ENCODE results near the gene TCEAL9. TPM values are rescaled to one million over a fixed set of nuclear protein-coding genes. Genes with fewer than 3 reads are reported as not detected.

TCEAL9 gene
- total RNA-seq, 6 experiments from 2014 or later = 2.5 to 14.3 (median 9.1) TPM

GRCh38 chrX:103329991-103330390, 26.3 kb upstream of the TCEAL9 start, which contains the start of gene TCEAL7:
Gene TCEAL7 (plus strand): TSS chrX:103330239. CDS start chrX:103331404, 1,165 bp downstream.
- H3K27me3 ChIP-seq = no peaks in the 10 kb centered on the region
- H3K27ac ChIP-seq = no peak within 1 kb of the TSS
- ATAC-seq (no peak), DNase-seq (no peak)
- no peaks in the 10 kb centered on the region for H3K36me3 ChIP-seq
- H3K9me3 ChIP-seq = no peaks in the 10 kb centered on the region
- WGBS (ENCODE audit: insufficient coverage, low coverage, low lambda C conversion rate, missing lambda C conversion rate) = 48% methylated on average over 5 of the region's 11 CpGs
- TF ChIP-seq POLR2A (IDR thresholded peaks at IDR 0.05) (no peak), CTCF (IDR thresholded peaks at IDR 0.05) (no peak)
- no peaks in the 10 kb centered on the region for H3K4me1 ChIP-seq
- intact Hi-C loops (cut with DNase I) = no loop called here
- H3K4me3 ChIP-seq = no peak within 1 kb of the TSS

GRCh38 chrX:103330681-103331288, 25.5 kb upstream of the TCEAL9 start:
- Histone ChIP-seq H3K36me3 (no peaks in the 10 kb centered on the region), H3K4me3 (no peak overlapping the region), H3K9me3 (no peaks in the 10 kb centered on the region), H3K27me3 (no peaks in the 10 kb centered on the region), H3K4me1 (no peaks in the 10 kb centered on the region), H3K27ac (no peak overlapping the region)
- DNase-seq = no peak
- intact Hi-C loops (cut with DNase I) = no loop called here
- TF ChIP-seq CTCF (IDR thresholded peaks at IDR 0.05) = no peak
- TF ChIP-seq POLR2A (IDR thresholded peaks at IDR 0.05) = no peak
- 34% methylated on average over 21 of the region's 21 CpGs for WGBS (ENCODE audit: insufficient coverage, low coverage, low lambda C conversion rate, missing lambda C conversion rate)
- ATAC-seq = no peak

- 40% methylated on average over 3 of the region's 3 CpGs for WGBS (ENCODE audit: insufficient coverage, low coverage, low lambda C conversion rate, missing lambda C conversion rate)
- H3K4me3 ChIP-seq = no peak overlapping the region
- no peaks in the 10 kb centered on the region for H3K9me3 ChIP-seq
- no peaks in the 10 kb centered on the region for H3K36me3 ChIP-seq
- intact Hi-C loops (cut with DNase I) = no loop called here
- H3K27ac ChIP-seq = no peak overlapping the region
- H3K27me3 ChIP-seq = peaks cover 0 to 3% of the 10 kb centered on the region in 2 donors
- no peaks in the 10 kb centered on the region for H3K4me1 ChIP-seq
- no peak for TF ChIP-seq CTCF (IDR thresholded peaks at IDR 0.05)
- TF ChIP-seq POLR2A (IDR thresholded peaks at IDR 0.05) = no peak
- DNase-seq (no peak), ATAC-seq (no peak)
Measured at GRCh38 chrX:103338663-103339062, 17.6 kb upstream of the TCEAL9 start.

- H3K9me3 ChIP-seq = no peaks in the 10 kb centered on the region
- H3K4me1 ChIP-seq = no peaks in the 10 kb centered on the region
- intact Hi-C loops (cut with DNase I) = loop anchor here in 1 of 2 donors (10.0 kb wide), 1 partner anchor 122 kb away; no protein-coding TSS in a partner anchor
- H3K36me3 ChIP-seq = no peaks in the 10 kb centered on the region
- peaks cover 0 to 7% of the 10 kb centered on the region in 2 donors for H3K27me3 ChIP-seq
- peak; percentile 64 to 73 (median 67) for TF ChIP-seq CTCF (IDR thresholded peaks at IDR 0.05)
- no peak for TF ChIP-seq POLR2A (IDR thresholded peaks at IDR 0.05)
- no peak for DNase-seq
- H3K4me3 ChIP-seq = no peak overlapping the region
- H3K27ac ChIP-seq = no peak overlapping the region
- ATAC-seq = peak; percentile 64 to 83 (median 68)
- WGBS (ENCODE audit: insufficient coverage, low coverage, low lambda C conversion rate, missing lambda C conversion rate) = 10% methylated on average over 2 of the region's 2 CpGs
Measured at GRCh38 chrX:103343105-103343504, 13.2 kb upstream of the TCEAL9 start.

All from right lobe of liver (tissue), 6 donors.